Smooth muscle cell of the brain vasculature (primary cell): Measurements from ENCODE around the gene EPAS1.

ENCODE experiments used
- DNase-seq: peaks from one replicate; pipeline ENCODE4 v3.0.0-alpha.2; 2012; ENCODE audit warnings: low read depth, low spot score

Gene EPAS1

GRCh38 chr2:46339200-46339599 lies 42.0 kb downstream of the EPAS1 start:
- DNase-seq = no peak

DNA sequence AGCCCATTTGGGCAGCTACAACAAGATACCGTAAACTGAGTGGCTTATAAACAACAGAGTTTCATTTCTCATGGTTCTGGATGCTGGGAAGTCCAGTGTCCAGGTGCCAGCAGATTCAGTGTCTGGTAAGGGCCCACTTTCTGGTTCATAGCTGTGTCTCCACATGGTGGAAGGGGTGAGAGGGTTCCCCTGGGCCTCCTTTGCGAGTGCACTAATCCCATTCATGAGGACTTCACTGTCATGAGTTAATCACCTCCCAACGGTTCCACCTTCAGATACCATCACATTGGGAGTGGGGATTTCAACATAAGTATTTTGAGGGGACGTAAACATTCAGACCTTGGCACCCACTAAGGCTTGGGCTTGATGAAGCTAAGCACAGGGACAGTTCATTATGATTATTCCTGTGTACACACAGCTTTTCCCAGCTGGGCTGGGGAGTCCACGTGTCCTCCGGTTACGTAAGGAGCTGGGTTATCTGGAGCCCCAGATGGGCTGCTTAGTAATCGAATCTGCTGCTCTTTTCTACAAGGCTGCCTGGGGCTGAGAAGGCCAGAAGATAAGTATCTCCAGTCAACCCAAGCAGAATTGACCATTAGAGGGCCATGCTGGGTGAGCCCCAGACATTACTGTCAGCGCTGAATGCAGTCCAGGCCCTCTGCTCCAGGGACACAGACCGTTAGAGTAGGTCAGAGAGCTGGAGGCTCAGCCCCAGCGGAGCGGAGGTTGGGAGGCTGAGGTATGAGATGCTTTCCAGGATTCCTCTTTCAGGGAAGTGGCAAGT lies 42.7 kb downstream of the EPAS1 start:
- DNase-seq = no peak

DNA sequence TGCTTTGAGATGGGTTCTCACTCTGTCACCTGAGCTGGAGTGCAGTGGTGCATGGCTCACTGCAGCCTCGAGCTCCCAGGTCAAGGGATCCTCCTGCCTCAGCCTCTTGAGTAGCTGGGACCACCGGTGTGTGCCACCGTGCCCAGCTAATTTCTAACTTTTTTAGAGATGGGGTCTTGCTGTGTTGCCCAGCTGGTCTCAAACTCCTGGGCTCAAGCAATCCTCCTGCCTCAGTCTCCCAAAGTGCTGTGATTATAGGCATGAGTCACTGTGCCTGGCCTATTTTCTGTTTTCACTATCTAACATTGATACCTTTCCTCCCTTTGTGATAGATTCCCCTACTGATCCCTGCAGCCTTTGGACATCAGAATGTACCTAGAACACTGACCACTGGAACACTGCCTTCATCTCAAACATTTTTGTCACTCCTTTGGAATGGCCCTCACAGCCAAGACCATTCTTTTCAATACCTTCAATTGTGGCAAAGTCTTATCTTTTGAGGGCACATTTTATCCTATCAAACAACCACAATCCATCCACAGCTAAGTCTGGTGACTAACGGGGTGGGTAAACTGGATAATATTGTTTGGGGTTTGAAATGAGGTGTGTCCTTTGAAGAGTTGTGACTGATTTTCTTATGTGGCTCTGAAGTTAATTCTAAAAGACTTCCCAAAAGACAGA lies 43.7 kb downstream of the EPAS1 start:
- no peak for DNase-seq

GRCh38 chr2:46342566-46343315 lies 45.5 kb downstream of the EPAS1 start:
- DNase-seq = no peak

DNA sequence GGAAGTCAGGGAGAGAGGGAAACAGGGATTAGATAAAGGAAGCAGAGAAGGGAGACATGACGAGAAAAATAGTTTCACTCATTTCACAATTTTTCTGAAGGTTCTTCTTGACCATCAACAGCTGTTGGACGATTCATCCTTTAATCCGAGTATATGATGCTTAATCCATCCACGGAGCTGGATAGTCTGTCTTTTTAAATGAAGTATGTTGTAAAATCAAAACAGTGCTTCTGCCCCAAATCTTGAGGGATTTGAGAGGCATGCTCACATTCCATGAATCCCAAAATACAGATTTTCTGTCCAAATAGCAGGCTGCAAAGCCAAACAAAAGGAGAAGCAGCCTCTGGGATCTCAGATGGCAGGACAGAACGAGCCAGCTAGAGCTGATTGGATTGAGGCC lies 47.5 kb downstream of the EPAS1 start:
- no peak for DNase-seq

GRCh38 chr2:46345775-46346174 lies 48.6 kb downstream of the EPAS1 start:
- no peak for DNase-seq

GRCh38 chr2:46346719-46347118 lies 49.5 kb downstream of the EPAS1 start:
- DNase-seq = no peak

GRCh38 chr2:46347648-46348280 lies 50.6 kb downstream of the EPAS1 start:
- DNase-seq = no peak

DNA sequence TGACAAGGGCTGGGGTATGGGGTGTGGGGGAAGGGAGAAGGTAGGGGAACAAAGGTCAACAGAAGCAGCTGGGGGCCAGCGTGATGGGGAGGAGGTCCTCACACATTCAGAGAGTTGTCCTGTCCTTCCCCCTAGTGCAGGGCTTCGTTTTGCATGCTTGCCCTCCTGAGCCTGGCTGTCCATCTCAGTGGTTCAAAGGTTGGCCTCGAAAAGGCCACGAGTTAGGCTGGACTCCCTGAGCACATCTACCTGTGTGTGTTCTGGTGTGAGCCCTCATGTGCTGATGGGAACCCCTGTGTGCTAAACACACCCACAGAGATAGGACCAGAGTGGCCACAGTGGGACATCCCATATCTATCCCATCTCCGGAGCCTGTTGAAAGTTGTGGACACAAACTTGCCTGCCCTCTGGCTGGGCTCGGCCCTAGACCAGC lies 51.9 kb downstream of the EPAS1 start:
- no peak for DNase-seq

- no peak for DNase-seq
Measured at GRCh38 chr2:46350029-46350689, 53.0 kb downstream of the EPAS1 start.

- DNase-seq = no peak
Measured at GRCh38 chr2:46351098-46351749, 54.0 kb downstream of the EPAS1 start.

DNA sequence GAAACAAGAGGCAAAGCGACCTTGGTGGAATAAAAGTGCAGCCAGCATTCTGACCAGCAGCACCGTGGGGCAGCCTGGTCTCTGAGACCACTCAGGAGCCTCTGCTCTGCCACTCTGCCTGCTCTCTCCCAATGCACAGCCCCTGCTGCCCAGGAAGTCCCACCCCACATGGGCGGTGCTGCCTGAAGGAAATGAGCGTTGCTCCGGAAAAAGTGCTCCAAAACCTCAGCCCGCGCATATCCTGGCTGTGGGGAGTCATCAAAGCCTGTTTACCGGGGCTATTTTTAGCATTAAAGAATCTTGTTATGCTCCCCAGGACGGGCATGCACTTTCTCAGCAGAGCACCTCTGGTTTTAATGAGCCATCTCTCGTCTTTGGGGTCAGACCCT lies 54.5 kb downstream of the EPAS1 start:
- no peak for DNase-seq

- no peak for DNase-seq
Measured at GRCh38 chr2:46352621-46353020, 55.4 kb downstream of the EPAS1 start.

DNA sequence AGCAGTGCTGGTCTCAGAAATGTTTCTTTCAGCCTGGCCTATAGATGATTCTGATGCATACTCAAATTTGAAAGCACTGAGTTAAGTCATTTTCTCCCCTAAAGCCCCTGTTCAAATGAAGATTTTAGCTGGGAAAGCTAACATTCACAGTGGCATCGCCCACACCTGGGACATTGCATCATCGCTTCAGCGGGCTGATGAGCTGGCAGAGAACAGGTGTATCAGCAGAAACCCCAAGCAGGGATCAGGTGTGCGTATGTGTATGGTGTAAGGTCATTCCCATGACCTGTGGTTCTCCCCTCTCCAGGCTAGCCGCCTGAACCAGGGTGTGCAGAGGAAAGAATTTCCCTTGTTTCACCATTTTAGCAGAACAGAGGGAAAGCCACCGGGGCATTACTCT lies 56.3 kb downstream of the EPAS1 start:
- no peak for DNase-seq

GRCh38 chr2:46355756-46356155 lies 58.5 kb downstream of the EPAS1 start:
- DNase-seq = no peak

GRCh38 chr2:46356991-46357390 lies 59.8 kb downstream of the EPAS1 start:
- no peak for DNase-seq

- no peak for DNase-seq
Measured at GRCh38 chr2:46358713-46359112, 61.5 kb downstream of the EPAS1 start.

- DNase-seq = no peak
Measured at GRCh38 chr2:46360303-46360702, 63.1 kb downstream of the EPAS1 start.

- DNase-seq = no peak
Measured at GRCh38 chr2:46361920-46362666, 64.9 kb downstream of the EPAS1 start.

DNA sequence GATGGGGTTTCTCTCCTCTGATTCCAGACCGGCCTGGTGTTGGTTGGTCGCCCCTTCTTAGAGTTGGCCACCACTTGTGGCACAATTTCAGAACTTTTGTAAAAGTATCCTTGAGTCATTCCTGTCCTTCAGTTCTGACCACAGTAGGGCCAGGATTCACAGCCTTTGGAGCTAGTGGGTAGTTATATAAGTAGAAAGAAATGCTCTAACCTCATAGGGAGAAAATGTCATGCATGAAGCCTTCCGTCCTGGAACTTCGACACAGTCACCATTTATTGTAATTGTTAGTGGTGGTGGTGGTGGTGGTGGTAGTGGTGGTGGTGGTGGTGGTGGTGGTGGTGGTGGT lies 65.4 kb downstream of the EPAS1 start:
- DNase-seq = no peak
